ENCODE measurements around the gene ADARB2. TPM values are rescaled to one million over a fixed set of nuclear protein-coding genes. Genes with fewer than 3 reads are reported as not detected.

ADARB2 gene
- total and polyA plus RNA-seq, 2 experiments from 2014 or later, result 2.0 to 5.0 TPM

DNA sequence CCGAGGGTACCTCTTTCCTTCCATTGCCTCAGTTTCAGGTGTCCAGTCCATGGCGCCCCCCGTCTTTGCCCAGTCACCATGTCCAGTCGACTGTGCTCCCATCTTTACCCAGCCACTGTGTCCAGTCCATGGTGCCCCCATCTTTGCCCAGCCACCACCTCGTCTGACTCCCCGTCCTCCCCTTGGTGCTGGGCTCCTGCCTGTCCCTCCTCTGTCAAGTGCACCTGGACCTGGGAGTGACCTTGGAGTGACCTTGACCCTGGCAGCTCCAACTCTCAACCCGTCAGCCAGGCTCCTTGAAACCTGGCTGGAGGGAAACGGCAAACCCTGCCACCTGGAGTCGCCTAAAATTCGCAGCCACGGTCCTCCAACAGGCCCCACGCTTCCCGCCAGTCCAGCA, 180.2 kb downstream of the ADARB2 start:
- Histone ChIP-seq H3K79me2 (replicated peaks; ENCODE audit: insufficient read depth) (no peaks in the 10 kb centered on the region), H3K36me3 (ENCODE audit: insufficient read depth) (no peaks in the 10 kb centered on the region), H3K9me2 (ENCODE audit: insufficient read depth) (no peaks in the 10 kb centered on the region), H4K20me1 (replicated peaks; ENCODE audit: insufficient read depth) (no peaks in the 10 kb centered on the region), H3K4me1 (ENCODE audit: insufficient read depth) (no peaks in the 10 kb centered on the region), H3K27ac (ENCODE audit: low read depth) (no peak overlapping the region), H3K4me3 (no peak overlapping the region), H3F3A (replicated peaks; ENCODE audit: low read depth) (no peaks in the 10 kb centered on the region), H3K27me3 (ENCODE audit: insufficient read depth) (no peaks in the 10 kb centered on the region), H3K4me2 (no peak overlapping the region), H2AFZ (no peak overlapping the region)
- DNase-seq (ENCODE audit: low spot score), result no peak
- H3K36me3 Mint-ChIP-seq (ENCODE audit: low read depth), result no peaks in the 10 kb centered on the region
- no peaks in the 10 kb centered on the region for H3K9me3 Mint-ChIP-seq
- no peak for ATAC-seq
- H3K27ac Mint-ChIP-seq, result no peak overlapping the region
- peaks cover 3% of the 10 kb centered on the region for H3K27me3 Mint-ChIP-seq (ENCODE audit: insufficient read depth, low read depth, poor library complexity)
- TF ChIP-seq, protein P1, sequence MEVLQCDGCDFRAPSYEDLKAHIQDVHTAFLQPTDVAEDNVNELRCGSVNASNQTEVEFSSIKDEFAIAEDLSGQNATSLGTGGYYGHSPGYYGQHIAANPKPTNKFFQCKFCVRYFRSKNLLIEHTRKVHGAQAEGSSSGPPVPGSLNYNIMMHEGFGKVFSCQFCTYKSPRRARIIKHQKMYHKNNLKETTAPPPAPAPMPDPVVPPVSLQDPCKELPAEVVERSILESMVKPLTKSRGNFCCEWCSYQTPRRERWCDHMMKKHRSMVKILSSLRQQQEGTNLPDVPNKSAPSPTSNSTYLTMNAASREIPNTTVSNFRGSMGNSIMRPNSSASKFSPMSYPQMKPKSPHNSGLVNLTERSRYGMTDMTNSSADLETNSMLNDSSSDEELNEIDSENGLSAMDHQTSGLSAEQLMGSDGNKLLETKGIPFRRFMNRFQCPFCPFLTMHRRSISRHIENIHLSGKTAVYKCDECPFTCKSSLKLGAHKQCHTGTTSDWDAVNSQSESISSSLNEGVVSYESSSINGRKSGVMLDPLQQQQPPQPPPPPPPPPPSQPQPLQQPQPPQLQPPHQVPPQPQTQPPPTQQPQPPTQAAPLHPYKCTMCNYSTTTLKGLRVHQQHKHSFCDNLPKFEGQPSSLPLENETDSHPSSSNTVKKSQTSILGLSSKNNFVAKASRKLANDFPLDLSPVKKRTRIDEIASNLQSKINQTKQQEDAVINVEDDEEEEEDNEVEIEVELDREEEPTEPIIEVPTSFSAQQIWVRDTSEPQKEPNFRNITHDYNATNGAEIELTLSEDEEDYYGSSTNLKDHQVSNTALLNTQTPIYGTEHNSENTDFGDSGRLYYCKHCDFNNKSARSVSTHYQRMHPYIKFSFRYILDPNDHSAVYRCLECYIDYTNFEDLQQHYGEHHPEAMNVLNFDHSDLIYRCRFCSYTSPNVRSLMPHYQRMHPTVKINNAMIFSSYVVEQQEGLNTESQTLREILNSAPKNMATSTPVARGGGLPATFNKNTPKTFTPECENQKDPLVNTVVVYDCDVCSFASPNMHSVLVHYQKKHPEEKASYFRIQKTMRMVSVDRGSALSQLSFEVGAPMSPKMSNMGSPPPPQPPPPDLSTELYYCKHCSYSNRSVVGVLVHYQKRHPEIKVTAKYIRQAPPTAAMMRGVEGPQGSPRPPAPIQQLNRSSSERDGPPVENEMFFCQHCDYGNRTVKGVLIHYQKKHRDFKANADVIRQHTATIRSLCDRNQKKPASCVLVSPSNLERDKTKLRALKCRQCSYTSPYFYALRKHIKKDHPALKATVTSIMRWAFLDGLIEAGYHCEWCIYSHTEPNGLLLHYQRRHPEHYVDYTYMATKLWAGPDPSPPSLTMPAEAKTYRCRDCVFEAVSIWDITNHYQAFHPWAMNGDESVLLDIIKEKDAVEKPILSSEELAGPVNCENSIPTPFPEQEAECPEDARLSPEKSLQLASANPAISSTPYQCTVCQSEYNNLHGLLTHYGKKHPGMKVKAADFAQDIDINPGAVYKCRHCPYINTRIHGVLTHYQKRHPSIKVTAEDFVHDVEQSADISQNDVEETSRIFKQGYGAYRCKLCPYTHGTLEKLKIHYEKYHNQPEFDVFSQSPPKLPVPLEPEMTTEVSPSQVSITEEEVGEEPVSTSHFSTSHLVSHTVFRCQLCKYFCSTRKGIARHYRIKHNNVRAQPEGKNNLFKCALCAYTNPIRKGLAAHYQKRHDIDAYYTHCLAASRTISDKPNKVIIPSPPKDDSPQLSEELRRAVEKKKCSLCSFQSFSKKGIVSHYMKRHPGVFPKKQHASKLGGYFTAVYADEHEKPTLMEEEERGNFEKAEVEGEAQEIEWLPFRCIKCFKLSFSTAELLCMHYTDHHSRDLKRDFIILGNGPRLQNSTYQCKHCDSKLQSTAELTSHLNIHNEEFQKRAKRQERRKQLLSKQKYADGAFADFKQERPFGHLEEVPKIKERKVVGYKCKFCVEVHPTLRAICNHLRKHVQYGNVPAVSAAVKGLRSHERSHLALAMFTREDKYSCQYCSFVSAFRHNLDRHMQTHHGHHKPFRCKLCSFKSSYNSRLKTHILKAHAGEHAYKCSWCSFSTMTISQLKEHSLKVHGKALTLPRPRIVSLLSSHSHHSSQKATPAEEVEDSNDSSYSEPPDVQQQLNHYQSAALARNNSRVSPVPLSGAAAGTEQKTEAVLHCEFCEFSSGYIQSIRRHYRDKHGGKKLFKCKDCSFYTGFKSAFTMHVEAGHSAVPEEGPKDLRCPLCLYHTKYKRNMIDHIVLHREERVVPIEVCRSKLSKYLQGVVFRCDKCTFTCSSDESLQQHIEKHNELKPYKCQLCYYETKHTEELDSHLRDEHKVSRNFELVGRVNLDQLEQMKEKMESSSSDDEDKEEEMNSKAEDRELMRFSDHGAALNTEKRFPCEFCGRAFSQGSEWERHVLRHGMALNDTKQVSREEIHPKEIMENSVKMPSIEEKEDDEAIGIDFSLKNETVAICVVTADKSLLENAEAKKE (CRISPR knock-in tag; IDR thresholded peaks at IDR 0.05), result no peak
- TF ChIP-seq STAT1 (IDR thresholded peaks at IDR 0.05; ENCODE audit: unreplicated experiment) (no peak), EZH2 (IDR thresholded peaks at IDR 0.05; ENCODE audit: low read depth, unreplicated experiment) (no peak), CREB1 (CRISPR knock-in tag; IDR thresholded peaks at IDR 0.05; ENCODE audit: low read depth) (no peak)
- no peak overlapping the region for H3K4me3 Mint-ChIP-seq
- H3K4me1 Mint-ChIP-seq, result peaks cover 18% of the 10 kb centered on the region

DNA sequence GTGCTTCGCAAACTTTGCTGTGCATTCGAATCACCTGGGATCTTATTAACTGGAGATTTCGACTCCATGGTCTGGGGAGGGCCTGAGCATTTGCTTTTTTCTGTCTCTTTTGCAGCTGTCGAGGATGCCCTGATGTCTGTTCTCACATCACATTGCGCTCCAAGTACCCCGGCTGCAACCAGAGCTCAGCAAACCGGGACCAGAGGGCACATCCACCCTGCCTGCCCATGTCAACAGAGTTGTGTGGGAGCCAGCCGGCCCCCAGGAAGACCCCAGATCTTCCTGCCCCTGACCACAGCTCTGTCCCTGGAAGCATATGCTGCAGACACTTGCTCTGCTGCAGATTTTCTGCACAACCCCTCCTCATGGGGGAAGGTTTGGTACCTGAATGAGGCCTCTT, 180.8 kb downstream of the ADARB2 start:
- ATAC-seq, result no peak
- Mint-ChIP-seq H3K27ac (no peak overlapping the region), H3K4me3 (no peak overlapping the region), H3K27me3 (ENCODE audit: insufficient read depth, low read depth, poor library complexity) (peaks cover 6% of the 10 kb centered on the region), H3K9me3 (no peaks in the 10 kb centered on the region), H3K4me1 (peaks cover 16% of the 10 kb centered on the region), H3K36me3 (ENCODE audit: low read depth) (no peaks in the 10 kb centered on the region)
- H3K4me2 ChIP-seq, result no peak overlapping the region
- no peaks in the 10 kb centered on the region for H3K27me3 ChIP-seq (ENCODE audit: insufficient read depth)
- H3K36me3 ChIP-seq (ENCODE audit: insufficient read depth), result no peaks in the 10 kb centered on the region
- no peaks in the 10 kb centered on the region for H3K9me2 ChIP-seq (ENCODE audit: insufficient read depth)
- H3K4me1 ChIP-seq (ENCODE audit: insufficient read depth), result no peaks in the 10 kb centered on the region
- no peaks in the 10 kb centered on the region for H3F3A ChIP-seq (replicated peaks; ENCODE audit: low read depth)
- no peak overlapping the region for H2AFZ ChIP-seq
- no peaks in the 10 kb centered on the region for H4K20me1 ChIP-seq (replicated peaks; ENCODE audit: insufficient read depth)
- no peaks in the 10 kb centered on the region for H3K79me2 ChIP-seq (replicated peaks; ENCODE audit: insufficient read depth)
- no peak overlapping the region for H3K27ac ChIP-seq (ENCODE audit: low read depth)
- no peak overlapping the region for H3K4me3 ChIP-seq
- DNase-seq (ENCODE audit: low spot score), result no peak
- TF ChIP-seq CREB1 (CRISPR knock-in tag; IDR thresholded peaks at IDR 0.05; ENCODE audit: low read depth), result no peak
- TF ChIP-seq, protein P2, sequence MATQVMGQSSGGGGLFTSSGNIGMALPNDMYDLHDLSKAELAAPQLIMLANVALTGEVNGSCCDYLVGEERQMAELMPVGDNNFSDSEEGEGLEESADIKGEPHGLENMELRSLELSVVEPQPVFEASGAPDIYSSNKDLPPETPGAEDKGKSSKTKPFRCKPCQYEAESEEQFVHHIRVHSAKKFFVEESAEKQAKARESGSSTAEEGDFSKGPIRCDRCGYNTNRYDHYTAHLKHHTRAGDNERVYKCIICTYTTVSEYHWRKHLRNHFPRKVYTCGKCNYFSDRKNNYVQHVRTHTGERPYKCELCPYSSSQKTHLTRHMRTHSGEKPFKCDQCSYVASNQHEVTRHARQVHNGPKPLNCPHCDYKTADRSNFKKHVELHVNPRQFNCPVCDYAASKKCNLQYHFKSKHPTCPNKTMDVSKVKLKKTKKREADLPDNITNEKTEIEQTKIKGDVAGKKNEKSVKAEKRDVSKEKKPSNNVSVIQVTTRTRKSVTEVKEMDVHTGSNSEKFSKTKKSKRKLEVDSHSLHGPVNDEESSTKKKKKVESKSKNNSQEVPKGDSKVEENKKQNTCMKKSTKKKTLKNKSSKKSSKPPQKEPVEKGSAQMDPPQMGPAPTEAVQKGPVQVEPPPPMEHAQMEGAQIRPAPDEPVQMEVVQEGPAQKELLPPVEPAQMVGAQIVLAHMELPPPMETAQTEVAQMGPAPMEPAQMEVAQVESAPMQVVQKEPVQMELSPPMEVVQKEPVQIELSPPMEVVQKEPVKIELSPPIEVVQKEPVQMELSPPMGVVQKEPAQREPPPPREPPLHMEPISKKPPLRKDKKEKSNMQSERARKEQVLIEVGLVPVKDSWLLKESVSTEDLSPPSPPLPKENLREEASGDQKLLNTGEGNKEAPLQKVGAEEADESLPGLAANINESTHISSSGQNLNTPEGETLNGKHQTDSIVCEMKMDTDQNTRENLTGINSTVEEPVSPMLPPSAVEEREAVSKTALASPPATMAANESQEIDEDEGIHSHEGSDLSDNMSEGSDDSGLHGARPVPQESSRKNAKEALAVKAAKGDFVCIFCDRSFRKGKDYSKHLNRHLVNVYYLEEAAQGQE (IDR thresholded peaks at IDR 0.05; ENCODE audit: unreplicated experiment), result no peak
- no peak for TF ChIP-seq EZH2phosphoT487 (IDR thresholded peaks at IDR 0.05; ENCODE audit: unreplicated experiment)
- no peak for TF ChIP-seq NANOG (IDR thresholded peaks at IDR 0.05; ENCODE audit: borderline replicate concordance)
- TF ChIP-seq ZNF114 (CRISPR knock-in tag; IDR thresholded peaks at IDR 0.05), result no peak
- no peak for TF ChIP-seq ZNF331 (CRISPR knock-in tag; IDR thresholded peaks at IDR 0.05; ENCODE audit: low read depth)
- TF ChIP-seq, protein P3, sequence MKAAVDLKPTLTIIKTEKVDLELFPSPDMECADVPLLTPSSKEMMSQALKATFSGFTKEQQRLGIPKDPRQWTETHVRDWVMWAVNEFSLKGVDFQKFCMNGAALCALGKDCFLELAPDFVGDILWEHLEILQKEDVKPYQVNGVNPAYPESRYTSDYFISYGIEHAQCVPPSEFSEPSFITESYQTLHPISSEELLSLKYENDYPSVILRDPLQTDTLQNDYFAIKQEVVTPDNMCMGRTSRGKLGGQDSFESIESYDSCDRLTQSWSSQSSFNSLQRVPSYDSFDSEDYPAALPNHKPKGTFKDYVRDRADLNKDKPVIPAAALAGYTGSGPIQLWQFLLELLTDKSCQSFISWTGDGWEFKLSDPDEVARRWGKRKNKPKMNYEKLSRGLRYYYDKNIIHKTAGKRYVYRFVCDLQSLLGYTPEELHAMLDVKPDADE (IDR thresholded peaks at IDR 0.05), result no peak
- TF ChIP-seq POLR2AphosphoS5 (IDR thresholded peaks at IDR 0.05; ENCODE audit: low read depth), result no peak
